Kidney epithelial cell (primary cell): ENCODE data around the gene RNF150. TPM values are rescaled to one million over a fixed set of nuclear protein-coding genes. Genes with fewer than 3 reads are reported as not detected.

Experiments used
- DNase-seq: peaks from one replicate; pipeline ENCODE4 v3.0.0-alpha.2; 2010; ENCODE audit warnings: low read depth
- H3K27me3 ChIP-seq: 2 replicates; pipeline ENCODE4 v1.6.0; 2011; ENCODE audit warnings: low read length; ENCODE audit not compliant: control insufficient read depth, insufficient read depth
- H3K36me3 ChIP-seq: 2 replicates; pipeline ENCODE4 v1.5.1; 2011; ENCODE audit warnings: low read length; ENCODE audit not compliant: control insufficient read depth, insufficient read depth
- H3K4me3 ChIP-seq: 2 replicates; pipeline ENCODE4 v1.5.1; 2011; ENCODE audit warnings: low read depth, mild to moderate bottlenecking, control low read depth, low read length
- total RNA-seq: library from RNA; depleted of rRNA; stranded (reverse); fragments of >200 nt; gene quantifications from 2 replicates; pipeline ENCODE4 v1.2.3, GENCODE V29; 2015
- TF ChIP-seq, protein P1 (sequence below): IDR thresholded peaks from 2 replicates; pipeline ENCODE4 v1.5.1; 2011; ENCODE audit warnings: mild to moderate bottlenecking, moderate library complexity, low read length, control low read depth, inconsistent platforms; ENCODE audit not compliant: insufficient read depth, poor library complexity, severe bottlenecking

The RNF150 gene
- total RNA-seq, 1 donor from 2014 or later, result 5.4 TPM

DNA sequence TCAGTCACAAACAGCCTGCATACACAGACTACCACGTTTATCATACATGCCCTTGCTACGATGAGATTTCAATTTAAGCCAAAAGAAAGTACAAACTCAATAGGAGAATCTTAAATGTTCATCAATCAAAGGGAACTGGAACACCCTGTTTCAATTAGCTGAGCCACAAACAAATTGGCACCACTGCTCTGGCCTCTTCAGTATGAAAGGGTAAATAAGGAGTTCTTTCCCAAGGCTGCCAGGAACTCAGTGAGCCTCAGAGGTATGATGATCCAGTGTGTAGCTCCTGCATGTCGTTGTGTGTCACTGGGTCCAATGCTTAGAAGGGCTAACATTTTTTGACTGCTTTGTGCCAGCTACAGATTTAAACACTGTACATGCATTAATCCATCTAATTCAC lies 5.4 kb downstream of the RNF150 start:
- TF ChIP-seq, protein P1, sequence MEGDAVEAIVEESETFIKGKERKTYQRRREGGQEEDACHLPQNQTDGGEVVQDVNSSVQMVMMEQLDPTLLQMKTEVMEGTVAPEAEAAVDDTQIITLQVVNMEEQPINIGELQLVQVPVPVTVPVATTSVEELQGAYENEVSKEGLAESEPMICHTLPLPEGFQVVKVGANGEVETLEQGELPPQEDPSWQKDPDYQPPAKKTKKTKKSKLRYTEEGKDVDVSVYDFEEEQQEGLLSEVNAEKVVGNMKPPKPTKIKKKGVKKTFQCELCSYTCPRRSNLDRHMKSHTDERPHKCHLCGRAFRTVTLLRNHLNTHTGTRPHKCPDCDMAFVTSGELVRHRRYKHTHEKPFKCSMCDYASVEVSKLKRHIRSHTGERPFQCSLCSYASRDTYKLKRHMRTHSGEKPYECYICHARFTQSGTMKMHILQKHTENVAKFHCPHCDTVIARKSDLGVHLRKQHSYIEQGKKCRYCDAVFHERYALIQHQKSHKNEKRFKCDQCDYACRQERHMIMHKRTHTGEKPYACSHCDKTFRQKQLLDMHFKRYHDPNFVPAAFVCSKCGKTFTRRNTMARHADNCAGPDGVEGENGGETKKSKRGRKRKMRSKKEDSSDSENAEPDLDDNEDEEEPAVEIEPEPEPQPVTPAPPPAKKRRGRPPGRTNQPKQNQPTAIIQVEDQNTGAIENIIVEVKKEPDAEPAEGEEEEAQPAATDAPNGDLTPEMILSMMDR, result no peak
- no peak for DNase-seq
- Histone ChIP-seq H3K36me3 (no peaks in the 10 kb centered on the region), H3K27me3 (peaks cover 4% of the 10 kb centered on the region), H3K4me3 (no peak overlapping the region)

DNA sequence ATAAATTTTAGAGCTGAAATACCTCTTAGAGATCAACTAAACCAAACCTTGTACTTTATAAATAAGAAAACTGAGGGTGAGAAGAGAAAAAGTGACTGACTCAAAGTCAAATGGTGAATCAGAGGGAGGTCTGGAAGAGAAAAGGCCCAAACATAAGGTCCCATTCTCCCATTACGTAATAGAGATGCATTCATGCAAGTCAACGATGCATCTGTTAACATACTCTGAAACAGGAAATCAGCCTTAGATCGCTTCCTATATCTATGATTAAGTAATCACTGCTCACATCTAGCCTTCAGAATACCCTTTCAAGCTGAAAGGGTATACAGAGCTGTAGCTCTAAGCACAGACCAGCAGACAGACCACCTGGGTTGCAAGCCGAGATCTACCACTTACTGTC lies 6.5 kb downstream of the RNF150 start:
- Histone ChIP-seq H3K27me3 (no peaks in the 10 kb centered on the region), H3K4me3 (no peak overlapping the region), H3K36me3 (no peaks in the 10 kb centered on the region)
- DNase-seq, result no peak
- TF ChIP-seq, protein P1, result no peak

DNA sequence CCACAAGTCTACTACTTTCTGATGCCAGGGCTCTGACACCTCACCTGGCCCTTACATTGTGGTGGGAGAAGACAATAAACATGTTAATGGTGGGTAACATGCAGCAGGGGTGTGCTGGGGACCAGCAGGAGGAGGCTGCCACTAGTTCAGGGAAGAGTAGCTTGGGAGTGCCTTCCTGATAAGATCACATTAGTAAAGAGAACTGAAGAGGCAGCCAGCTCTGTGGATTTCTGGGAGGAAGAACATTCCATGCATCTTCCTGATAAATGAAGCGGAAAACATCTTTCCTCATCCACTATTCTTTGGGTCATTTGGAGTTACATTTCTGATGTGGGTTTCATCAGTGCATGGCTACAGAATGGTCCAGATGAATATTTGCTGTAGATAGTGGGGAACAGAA lies 9.0 kb downstream of the RNF150 start:
- Histone ChIP-seq H3K27me3 (no peaks in the 10 kb centered on the region), H3K36me3 (no peaks in the 10 kb centered on the region), H3K4me3 (no peak overlapping the region)
- TF ChIP-seq, protein P1, result no peak
- DNase-seq, result no peak

DNA sequence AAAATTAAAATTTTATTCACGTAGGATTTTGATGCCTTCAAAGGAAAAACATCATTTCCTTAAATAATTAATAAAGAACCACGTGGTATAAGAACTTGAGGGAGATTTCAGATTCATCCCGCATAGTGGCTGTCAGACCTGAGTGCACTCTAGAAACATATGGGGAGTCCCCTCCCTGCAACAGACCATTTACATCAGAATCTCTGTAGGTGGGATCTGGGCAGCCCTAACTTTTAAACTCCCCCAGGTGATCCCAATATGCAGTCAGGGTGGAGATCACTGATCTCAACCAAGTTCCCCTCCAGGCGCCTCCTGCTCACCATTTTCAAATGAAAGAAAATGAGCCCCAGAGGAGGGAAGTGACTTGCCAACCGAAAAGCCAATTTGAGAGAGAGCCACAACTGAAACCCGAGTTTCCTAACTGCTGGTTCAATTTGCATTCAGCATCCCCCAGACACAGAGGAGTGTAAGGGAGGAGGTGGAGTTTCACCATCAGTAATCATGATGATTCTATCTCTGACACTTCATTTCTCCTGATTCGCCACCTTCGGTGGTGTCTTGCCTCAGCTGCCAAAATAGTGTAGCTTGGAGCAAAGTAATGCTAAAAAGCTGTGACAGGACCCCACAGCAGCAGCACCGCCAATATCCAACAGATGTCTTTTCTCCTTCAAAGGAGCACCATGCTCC lies 11.4 kb downstream of the RNF150 start:
- Histone ChIP-seq H3K36me3 (no peaks in the 10 kb centered on the region), H3K27me3 (no peaks in the 10 kb centered on the region), H3K4me3 (no peak overlapping the region)
- DNase-seq, result no peak
- TF ChIP-seq, protein P1, result no peak

DNA sequence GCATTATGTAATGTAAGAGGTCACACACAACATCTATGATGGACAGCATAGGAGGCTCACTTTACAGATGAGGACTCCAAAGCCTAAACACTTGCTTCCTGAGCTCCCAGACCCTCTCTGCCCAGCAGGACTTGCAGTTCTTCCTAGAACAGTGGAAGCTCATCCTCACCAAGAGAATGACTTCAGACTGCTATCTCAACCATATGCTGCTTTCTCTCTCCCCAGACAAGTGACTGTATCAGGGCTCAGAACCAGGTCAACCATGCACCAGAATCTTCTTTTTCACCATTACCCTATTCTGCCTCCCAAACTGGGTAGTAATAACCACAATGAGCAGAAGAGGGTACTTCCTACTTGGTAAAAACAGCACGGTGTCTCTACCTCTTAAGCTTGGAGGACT lies 12.2 kb downstream of the RNF150 start:
- Histone ChIP-seq H3K4me3 (no peak overlapping the region), H3K27me3 (no peaks in the 10 kb centered on the region), H3K36me3 (no peaks in the 10 kb centered on the region)
- TF ChIP-seq, protein P1, result no peak
- DNase-seq, result no peak

DNA sequence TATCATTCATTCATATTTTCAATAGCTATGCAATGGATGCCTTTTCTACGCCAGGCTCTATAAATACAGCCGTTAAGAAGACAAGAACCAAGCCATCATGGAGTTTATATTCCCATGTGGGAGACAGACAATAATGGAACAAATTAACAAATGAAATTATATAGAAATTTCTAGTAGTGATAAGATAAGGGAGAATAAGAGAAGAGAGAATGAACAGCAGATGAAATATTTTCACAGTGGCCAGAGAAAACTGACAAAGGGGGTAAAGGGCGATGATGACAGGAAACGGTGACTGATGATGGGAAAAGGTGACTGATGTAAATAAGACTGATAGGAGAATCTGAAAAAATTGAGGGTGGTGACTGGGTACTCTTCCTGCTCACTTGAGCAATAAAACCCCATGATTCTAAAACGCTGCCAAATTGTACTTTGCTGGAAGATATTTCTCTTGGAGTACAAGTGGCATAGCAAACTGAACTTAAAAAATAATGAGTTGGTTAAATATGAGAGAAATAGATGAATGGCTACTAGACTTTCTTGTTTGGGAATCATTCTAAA lies 13.2 kb downstream of the RNF150 start:
- Histone ChIP-seq H3K36me3 (no peaks in the 10 kb centered on the region), H3K4me3 (no peak overlapping the region), H3K27me3 (no peaks in the 10 kb centered on the region)
- DNase-seq, result no peak
- TF ChIP-seq, protein P1, result no peak
